ENCODE measurements around the gene OTX1.

DNA sequence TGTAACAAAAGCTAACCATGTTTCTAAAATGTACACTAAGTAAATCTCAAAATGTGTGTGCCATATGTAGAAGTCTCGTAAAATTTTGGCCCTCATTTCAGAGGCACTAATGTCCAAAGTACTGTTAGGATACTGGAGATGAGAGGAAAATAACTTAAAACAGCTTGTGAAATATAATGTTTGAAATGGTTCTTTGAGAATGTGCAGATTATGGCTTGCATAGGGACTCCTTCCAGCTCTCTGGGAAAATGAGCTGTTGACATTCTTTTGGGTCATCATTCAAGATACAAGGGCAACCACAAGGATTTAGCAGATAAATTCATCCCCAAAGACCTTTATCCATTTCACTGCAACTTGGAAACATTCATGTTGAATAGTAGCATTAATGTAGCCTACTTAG is 38.1 kb upstream of the OTX1 start:
- TF ChIP-seq, protein P1, sequence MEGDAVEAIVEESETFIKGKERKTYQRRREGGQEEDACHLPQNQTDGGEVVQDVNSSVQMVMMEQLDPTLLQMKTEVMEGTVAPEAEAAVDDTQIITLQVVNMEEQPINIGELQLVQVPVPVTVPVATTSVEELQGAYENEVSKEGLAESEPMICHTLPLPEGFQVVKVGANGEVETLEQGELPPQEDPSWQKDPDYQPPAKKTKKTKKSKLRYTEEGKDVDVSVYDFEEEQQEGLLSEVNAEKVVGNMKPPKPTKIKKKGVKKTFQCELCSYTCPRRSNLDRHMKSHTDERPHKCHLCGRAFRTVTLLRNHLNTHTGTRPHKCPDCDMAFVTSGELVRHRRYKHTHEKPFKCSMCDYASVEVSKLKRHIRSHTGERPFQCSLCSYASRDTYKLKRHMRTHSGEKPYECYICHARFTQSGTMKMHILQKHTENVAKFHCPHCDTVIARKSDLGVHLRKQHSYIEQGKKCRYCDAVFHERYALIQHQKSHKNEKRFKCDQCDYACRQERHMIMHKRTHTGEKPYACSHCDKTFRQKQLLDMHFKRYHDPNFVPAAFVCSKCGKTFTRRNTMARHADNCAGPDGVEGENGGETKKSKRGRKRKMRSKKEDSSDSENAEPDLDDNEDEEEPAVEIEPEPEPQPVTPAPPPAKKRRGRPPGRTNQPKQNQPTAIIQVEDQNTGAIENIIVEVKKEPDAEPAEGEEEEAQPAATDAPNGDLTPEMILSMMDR (IDR thresholded peaks at IDR 0.05) = no peak
- TF ChIP-seq, protein P2, sequence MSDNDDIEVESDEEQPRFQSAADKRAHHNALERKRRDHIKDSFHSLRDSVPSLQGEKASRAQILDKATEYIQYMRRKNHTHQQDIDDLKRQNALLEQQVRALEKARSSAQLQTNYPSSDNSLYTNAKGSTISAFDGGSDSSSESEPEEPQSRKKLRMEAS (CRISPR knock-in tag; IDR thresholded peaks at IDR 0.05) = no peak
- TF ChIP-seq ZNF263 (CRISPR knock-in tag; IDR thresholded peaks at IDR 0.05; ENCODE audit: low read depth) (no peak), ATF1 (CRISPR knock-in tag; IDR thresholded peaks at IDR 0.05) (no peak)
- TF ChIP-seq, protein P3, sequence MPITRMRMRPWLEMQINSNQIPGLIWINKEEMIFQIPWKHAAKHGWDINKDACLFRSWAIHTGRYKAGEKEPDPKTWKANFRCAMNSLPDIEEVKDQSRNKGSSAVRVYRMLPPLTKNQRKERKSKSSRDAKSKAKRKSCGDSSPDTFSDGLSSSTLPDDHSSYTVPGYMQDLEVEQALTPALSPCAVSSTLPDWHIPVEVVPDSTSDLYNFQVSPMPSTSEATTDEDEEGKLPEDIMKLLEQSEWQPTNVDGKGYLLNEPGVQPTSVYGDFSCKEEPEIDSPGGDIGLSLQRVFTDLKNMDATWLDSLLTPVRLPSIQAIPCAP (CRISPR knock-in tag; IDR thresholded peaks at IDR 0.05) = no peak

All from WTC11 (cell line).